Mesothelial cell of epicardium (in vitro differentiated cells): ENCODE results near the gene CASZ1. TPM values are rescaled to one million over a fixed set of nuclear protein-coding genes. Genes with fewer than 3 reads are reported as not detected.
A peak's percentile ranks its signal among the peaks of the same experiment; 100 is the strongest.

ENCODE experiments used
- DNase-seq, 2 experiments: peaks; one replicate each; pipeline ENCODE4 v3.0.0; 2021; ENCODE audit warnings: low spot score in 2 of 2; ENCODE audit not compliant: unreplicated experiment in 2 of 2
- H3K27ac Mint-ChIP-seq: 2 replicates; pipeline ENCODE4 v1.8.0; 2021; ENCODE audit warnings: mixed read lengths
- H3K27me3 Mint-ChIP-seq: 2 replicates; pipeline ENCODE4 v1.8.0; 2021; ENCODE audit warnings: low read depth, mixed read lengths
- H3K36me3 Mint-ChIP-seq: 2 replicates; pipeline ENCODE4 v1.8.0; 2021; ENCODE audit warnings: mixed read lengths
- H3K4me1 Mint-ChIP-seq: 2 replicates; pipeline ENCODE4 v1.8.0; 2021; ENCODE audit warnings: mixed read lengths
- H3K4me3 Mint-ChIP-seq: 2 replicates; pipeline ENCODE4 v1.8.0; 2021; ENCODE audit warnings: mild to moderate bottlenecking, moderate library complexity, mixed read lengths
- H3K9me3 Mint-ChIP-seq: 2 replicates; pipeline ENCODE4 v1.8.0; 2021; ENCODE audit warnings: mixed read lengths
- CTCF ChIP-seq: fragments of 200-600 bp; sonication (generic); IDR thresholded peaks from one replicate; pipeline ENCODE4 v1.5.0; 2021; ENCODE audit warnings: antibody characterized with exemption; ENCODE audit not compliant: unreplicated experiment
- total RNA-seq: library from RNA; stranded (reverse); gene quantifications from 3 replicates; pipeline ENCODE4 v1.2.1, GENCODE V29; 2021

Gene CASZ1
- total RNA-seq, 1 donor from 2014 or later = 8.9 TPM

GRCh38 chr1:10684221-10684620 is 112.2 kb downstream of the CASZ1 start:
- Mint-ChIP-seq H3K27me3 (no peaks in the 10 kb centered on the region), H3K36me3 (no peaks in the 10 kb centered on the region), H3K4me3 (no peak overlapping the region), H3K27ac (no peak overlapping the region), H3K4me1 (peaks cover 56% of the 10 kb centered on the region), H3K9me3 (no peaks in the 10 kb centered on the region)
- TF ChIP-seq CTCF = no peak
- no peak for DNase-seq

GRCh38 chr1:10682449-10683309 is 113.8 kb downstream of the CASZ1 start:
- no peaks in the 10 kb centered on the region for H3K27me3 Mint-ChIP-seq
- H3K9me3 Mint-ChIP-seq = no peaks in the 10 kb centered on the region
- H3K36me3 Mint-ChIP-seq = no peaks in the 10 kb centered on the region
- no peak overlapping the region for H3K4me3 Mint-ChIP-seq
- H3K27ac Mint-ChIP-seq = peak overlapping the region; percentile 8
- H3K4me1 Mint-ChIP-seq = peaks cover 65% of the 10 kb centered on the region
- DNase-seq = no peak
- no peak for TF ChIP-seq CTCF

- Mint-ChIP-seq H3K27ac (peak overlapping the region; percentile 1), H3K9me3 (no peaks in the 10 kb centered on the region), H3K4me3 (no peak overlapping the region), H3K4me1 (peaks cover 67% of the 10 kb centered on the region), H3K27me3 (no peaks in the 10 kb centered on the region), H3K36me3 (no peaks in the 10 kb centered on the region)
- DNase-seq = no peak
- TF ChIP-seq CTCF = no peak
These were observed 114.4 kb downstream of the CASZ1 start for GRCh38 chr1:10682108-10682445.

- H3K9me3 Mint-ChIP-seq = no peaks in the 10 kb centered on the region
- no peak for DNase-seq
- no peak overlapping the region for H3K27ac Mint-ChIP-seq
- no peak overlapping the region for H3K4me3 Mint-ChIP-seq
- TF ChIP-seq CTCF = no peak
- peaks cover 67% of the 10 kb centered on the region for H3K4me1 Mint-ChIP-seq
- no peaks in the 10 kb centered on the region for H3K27me3 Mint-ChIP-seq
- H3K36me3 Mint-ChIP-seq = no peaks in the 10 kb centered on the region
These were observed 114.9 kb downstream of the CASZ1 start for GRCh38 chr1:10681296-10682107.

- no peaks in the 10 kb centered on the region for H3K9me3 Mint-ChIP-seq
- no peak for TF ChIP-seq CTCF
- H3K4me1 Mint-ChIP-seq = peaks cover 63% of the 10 kb centered on the region
- no peaks in the 10 kb centered on the region for H3K36me3 Mint-ChIP-seq
- no peak overlapping the region for H3K27ac Mint-ChIP-seq
- no peak overlapping the region for H3K4me3 Mint-ChIP-seq
- no peaks in the 10 kb centered on the region for H3K27me3 Mint-ChIP-seq
- DNase-seq = no peak
These were observed 116.0 kb downstream of the CASZ1 start for GRCh38 chr1:10680487-10680886.
